GM19372 (cell line): ENCODE data around the gene CDHR1.

Experiments used
- ATAC-seq: cut with Tn5 transposase; IDR thresholded peaks from one replicate; pipeline ENCODE4 v1.9.1; 2021; ENCODE audit warnings: mild to moderate bottlenecking, low read depth, moderate library complexity; ENCODE audit not compliant: unreplicated experiment

CDHR1 gene

DNA sequence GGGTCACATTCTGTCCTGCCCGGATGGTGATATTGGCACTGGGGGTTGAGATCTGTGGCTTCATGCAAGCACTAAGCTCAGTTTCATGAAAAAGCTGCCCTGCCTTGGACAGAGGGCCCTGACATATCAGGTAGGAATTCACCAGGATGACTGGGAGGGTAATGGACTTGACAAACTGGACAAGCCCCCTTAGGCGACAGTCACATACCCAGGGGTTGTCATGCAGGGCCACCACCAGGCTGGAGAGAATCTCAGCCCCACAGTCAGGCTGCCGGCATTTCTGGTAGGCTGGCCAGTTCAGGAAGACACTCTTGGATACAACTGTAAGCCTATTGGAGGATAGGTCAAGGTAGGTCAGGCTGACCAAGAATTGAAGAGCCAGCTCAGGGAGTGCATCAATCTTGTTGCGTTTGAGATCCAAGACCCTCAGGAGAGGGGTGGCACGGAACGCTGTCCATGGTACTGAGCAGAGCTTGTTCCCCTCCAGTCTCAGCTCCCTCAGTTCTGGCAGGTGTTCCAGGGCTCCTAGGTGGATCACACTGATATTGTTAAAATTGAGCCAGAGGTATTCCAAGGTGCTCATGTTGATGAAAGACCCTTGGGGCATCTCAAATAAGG lies 30.2 kb downstream of the CDHR1 start:
- ATAC-seq: no peak

DNA sequence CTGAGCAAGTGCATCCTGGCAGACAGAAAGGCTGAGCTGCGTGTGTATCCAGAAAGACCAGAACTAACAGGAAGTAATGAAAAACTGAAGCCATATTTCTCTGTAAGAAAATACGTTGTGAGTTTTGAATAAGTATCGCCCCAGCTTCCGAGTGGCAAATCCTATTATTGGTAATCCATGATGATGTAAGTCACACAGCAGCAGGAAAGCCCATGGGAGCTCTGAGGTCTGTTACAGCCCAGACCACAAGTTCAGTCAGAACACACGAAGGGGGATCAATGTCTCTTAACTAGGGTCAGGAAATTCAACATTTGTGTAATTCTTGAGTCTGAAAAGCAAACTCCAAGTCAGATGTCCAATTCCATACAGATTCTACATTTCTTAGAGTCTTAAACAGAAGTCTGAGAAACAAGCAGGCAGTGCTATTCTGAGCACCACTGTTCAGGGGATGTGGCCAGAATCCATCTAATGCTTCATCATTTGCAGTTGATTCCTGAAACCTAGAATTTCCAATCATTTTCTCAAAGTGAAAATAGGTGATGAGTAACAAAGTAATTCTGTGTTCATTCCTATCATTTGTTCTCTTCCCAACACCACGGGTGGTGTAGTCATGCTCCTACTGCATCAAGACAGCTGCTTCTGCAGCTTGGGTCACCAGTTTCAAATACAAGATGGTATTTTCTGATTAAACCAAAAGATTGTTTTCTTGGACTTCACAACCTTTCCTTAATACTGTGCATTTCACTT lies 31.3 kb downstream of the CDHR1 start, which contains the start of gene LRIT2:
Gene LRIT2, minus strand, starts transcription at position 118 of the 747 bp plus-strand sequence. Its CDS starts 24 bp downstream, at position 94.
- ATAC-seq: no peak

DNA sequence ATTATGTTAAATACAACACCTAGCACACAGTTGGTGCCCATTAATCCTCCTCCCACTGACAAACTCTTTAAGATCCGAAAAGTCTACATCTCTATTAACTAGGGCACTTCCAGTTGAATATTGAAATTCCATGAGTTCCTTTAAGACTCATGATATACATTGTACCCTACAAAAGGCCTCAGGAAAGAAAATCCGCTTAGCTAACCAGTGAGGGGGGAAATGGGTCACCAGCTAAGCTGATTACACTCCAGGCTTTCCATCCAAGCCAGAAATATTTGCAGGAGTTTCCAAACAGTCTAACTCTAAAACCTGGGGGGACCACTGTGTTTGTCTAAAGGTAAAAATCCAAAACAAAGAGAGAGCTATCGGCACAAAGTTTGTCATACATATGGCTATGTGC lies 32.3 kb downstream of the CDHR1 start:
- no peak for ATAC-seq

DNA sequence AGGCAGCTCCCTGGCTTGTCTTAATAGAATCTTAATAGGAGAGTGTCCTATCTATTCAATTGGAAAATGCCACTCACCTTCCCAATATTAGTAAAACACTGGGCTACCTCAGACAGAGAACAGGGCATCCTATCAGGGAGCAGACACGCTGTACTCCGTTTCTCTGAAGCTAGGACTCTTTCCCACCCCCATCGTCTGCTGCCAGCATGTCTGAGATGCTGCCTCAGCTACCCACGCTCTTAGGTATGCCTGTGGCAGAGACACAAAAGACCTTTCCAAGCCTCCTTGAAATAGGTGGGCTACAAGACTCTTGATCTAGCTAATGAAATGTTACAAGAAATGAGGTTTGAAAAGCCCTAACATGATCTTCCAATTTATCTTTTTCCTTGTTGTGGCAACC lies 33.5 kb downstream of the CDHR1 start:
- no peak for ATAC-seq

DNA sequence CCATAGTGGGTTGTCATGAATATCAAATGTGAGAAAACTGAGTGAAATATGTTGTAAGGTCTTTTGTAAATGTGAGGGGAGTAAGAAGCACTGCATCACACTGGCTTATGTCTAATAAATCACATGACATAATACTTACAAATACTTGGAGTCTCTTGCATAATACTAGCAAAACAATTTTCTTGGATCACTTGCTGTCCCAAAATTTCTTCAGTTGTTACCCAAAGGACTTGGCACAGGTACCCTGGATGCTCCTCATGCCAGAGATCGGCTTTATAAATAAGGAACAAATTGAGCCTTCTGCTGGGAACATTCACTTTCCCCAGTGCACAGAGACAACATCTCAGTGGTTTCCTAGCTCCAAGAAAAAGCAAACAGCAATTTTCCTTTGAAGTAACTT lies 36.0 kb downstream of the CDHR1 start:
- ATAC-seq: no peak

DNA sequence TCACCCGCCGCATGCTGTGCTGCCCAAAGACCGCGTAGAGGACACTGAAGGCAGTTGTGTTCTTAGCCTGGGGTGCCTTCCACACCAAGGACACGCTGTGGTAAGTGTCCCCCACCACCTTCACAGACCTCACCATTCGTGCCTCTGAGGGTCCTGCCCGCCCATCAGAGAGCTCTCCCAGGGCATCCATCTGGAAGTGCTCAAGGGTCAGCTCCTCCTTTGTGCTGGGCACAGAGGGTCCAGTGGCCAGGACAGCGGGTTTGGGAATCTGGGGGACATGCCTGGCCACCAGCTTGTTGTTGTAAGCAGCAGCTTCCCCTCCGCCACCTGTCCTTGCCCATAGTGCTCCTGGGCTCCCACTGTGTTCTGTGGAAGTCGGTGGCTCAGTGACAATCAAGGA lies 38.0 kb downstream of the CDHR1 start:
- ATAC-seq: no peak

DNA sequence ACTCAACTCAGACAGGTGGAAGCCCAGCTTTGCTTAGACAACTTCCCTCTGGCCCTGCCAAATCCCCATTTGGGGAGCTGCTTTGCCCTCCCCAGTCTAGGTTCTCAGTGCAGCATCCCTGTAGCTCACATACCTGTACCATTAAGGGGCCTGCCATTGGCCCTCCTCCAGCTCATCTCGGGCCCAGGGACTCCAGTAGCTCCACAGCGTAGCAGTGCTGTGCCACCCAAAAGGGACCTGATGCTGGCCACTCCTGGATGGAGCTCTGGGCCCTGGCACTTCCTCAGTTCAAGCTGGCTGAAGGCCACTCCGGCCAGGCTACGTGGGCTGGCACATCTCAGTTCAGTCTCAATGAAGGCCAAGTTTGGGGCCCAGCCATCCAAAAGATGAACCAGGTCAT lies 39.6 kb downstream of the CDHR1 start:
- ATAC-seq: no peak

DNA sequence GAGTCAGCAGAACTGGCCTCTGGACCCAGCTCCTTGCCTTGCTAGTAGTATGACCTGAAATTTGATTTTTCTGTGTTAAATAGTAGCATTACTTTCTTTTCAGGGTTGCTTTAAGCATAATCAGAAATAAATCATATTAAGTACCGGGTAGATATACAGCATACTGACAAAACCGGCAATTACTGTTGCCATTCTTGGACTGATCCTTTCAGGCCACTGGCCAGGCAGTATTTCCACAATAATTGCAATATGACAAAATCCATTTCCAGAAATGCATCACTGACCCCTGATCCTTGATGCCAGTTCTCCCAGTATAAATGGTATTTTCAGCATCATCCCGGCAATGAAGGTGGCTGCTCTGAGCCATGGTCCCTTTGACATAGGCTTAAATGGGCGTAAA lies 40.1 kb downstream of the CDHR1 start:
- ATAC-seq: no peak

DNA sequence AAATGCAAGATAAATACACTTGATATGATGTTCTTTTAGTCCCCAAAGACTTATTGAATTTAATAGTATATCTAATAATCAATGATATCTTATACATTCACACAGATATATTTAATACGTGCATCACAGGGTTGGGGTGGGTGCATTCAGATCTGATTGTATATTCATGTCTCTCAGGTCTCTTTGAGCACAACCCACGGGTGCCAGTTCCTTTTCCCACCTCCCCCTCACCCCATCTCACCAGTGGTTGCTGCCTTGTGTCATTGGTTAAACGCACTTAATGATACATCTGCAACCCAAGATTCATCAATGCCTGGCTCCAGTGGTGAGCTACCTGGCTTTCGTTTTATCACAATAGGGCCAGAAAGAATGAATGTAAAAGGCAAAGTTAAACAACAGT lies 40.8 kb downstream of the CDHR1 start:
- no peak for ATAC-seq

DNA sequence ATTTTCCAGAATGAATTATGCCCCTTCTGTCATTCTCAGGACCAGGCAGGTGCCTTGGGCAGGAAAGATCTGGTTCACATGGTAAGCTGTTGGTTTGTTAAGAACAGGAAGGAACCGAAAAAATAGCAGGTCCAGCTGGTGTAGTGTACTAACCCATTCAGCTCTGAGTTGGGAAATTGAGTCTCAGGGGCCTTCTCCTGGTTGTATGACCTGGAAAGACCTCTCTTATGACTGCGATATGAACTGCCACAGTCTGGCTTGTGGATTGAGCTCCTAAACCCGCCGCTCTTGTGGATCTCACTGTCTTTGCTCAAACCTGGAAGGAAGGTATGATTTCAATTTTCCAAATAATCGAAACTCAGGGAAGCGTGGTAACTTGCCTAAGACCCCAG lies 42.5 kb downstream of the CDHR1 start:
- no peak for ATAC-seq

DNA sequence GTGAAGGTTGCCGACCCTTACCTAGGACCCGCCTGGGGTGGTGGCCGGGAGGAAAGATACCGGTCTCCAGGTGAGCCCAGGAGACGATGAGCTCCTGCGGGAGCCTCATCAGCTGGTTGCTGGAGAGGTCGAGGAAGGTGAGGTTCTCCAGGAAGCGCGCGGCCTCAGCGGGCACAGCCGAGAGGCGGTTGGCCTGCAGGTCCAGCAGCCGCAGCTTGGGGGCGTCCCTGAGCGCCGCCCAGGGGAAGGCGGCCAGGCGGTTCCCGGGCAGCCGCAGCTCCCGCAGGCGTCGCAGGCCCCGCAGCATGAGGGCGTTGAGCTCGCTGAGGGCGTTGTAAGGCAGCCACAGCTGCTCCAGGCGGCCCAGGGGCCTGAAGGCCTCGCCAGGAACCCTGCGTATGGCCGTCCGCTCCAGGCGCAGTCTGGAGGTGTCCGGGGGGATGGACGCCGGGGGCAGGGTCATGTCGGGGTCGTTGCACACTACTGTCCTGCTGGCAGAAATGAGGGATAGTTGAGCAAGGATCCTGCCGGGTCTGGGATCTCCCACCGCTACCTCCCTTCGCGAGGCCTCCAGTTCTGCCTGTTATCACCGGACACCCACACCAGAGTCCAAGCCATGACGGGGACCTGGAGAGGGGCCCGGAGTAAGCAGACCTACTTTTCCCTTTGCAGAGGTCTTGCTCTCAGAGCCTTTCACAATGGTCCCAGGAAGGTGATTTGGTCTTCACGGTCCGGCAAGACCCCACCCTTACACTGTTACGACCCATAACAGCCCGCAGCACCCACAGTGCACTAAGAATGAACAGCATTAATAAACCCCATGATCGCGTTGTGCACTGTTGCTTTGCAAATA lies 43.1 kb downstream of the CDHR1 start:
- no peak for ATAC-seq

DNA sequence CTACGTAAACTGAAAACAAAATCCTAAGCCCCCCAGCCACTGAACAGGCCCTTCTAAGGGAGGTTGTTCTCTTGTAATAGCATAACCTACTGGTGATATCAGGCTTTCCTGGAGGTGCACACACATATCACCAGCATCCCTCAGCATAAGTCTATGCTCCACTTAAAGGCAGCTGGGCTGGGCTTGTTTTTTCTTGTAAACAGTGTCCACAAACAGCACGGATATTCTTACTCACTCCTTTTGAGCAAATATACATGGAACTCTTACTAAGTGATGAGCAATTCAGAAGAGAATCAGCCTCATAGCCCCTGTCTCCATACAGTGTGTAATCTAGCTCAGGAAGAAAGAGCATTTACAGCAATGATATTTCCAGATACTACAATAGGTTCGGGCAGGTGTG lies 44.6 kb downstream of the CDHR1 start:
- no peak for ATAC-seq

DNA sequence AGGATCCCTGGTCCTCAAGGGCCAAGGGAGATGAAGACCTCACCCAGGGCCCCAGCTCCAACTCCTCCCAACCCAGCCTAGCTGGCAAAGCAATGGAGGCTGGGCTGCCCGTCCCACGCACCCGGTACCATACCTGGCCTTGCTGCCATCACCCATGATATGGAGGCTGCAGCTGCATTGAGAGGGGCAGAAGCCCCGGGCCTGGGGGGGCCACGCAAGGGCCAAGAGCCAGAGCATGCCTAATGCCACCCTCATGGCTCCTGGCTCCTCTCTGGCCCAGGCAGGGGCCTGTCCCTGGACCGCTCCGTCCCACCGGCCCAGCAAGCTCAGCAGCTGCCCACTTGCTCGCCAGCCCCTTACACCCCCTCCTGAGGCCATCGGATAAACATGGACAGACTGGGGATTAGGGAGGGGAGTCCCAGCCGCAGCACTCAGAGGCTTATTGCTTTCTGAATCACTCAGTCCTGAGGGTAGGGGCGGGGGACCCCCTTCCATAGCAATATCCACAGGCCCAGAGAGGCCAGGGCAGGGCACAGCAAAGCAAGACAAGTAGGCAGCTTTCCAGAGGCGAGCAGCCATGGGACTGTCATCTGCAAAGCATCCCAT lies 47.0 kb downstream of the CDHR1 start, which contains the start of gene LRIT1:
Gene LRIT1, minus strand, starts transcription at position 362 of the 606 bp plus-strand sequence. Its CDS starts 107 bp downstream, at position 255.
- ATAC-seq: no peak

DNA sequence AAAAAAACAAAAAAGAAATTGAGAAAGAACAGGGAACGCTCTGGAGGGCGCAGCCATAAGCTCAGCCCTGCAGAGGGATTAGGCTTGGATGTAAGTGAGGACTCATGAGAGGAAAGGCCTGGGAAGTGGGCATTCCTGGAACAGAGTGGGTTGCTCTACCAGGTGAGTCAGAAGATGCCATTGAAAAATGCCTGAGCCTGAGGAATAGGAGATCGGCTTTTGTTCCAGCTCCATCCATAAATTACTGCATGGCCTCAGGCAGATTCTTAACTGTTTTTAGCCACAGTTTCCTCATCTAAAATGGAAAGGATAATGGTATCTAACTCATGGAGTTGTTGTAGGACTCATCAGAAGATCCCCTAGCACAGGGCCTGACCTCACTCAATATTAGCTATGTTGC lies 49.4 kb downstream of the CDHR1 start:
- ATAC-seq: no peak

DNA sequence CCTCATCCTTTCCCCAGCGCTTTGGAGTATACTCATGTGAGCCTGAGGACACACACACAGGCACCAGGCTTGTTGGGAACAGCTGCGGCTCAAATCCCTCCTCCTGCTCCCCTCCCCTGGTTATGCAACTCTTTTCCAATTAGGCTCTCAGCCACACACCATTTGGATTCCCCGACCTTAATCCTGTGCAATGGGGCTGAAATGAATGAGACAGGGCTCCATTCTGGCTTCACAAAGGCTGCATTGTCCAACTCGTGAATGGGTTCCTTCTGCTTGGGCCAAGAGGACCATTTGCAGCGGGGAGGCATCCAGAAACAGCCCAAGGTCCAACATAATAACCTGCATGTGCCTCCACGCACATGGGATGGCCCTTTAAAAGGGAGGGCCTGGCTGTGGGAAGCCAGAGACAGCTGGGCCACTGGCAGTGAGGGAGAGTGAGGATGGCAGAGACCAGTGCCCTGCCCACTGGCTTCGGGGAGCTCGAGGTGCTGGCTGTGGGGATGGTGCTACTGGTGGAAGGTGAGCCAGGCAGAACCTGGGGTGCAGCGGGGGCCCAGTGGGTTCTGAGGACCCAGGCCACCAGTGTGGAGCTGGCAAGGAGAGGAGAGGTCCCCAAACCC lies 50.4 kb downstream of the CDHR1 start, which contains the start of gene RGR:
Gene RGR, plus strand, starts transcription at position 403 of the 620 bp plus-strand sequence. Its CDS starts 38 bp downstream, at position 441.
- no peak for ATAC-seq

DNA sequence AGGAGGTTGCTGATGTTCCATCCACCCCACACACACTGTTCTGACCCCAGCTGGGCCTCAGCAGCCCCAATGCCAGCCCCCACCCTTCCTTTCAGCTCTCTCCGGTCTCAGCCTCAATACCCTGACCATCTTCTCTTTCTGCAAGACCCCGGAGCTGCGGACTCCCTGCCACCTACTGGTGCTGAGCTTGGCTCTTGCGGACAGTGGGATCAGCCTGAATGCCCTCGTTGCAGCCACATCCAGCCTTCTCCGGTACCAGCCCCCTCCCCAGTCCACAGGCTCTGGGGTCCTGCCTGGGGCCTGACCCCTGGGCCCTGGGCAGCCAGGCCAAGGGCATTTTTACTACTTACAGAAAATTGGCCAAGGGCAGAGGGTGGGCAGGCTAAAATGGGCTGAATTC lies 53.2 kb downstream of the CDHR1 start:
- no peak for ATAC-seq

DNA sequence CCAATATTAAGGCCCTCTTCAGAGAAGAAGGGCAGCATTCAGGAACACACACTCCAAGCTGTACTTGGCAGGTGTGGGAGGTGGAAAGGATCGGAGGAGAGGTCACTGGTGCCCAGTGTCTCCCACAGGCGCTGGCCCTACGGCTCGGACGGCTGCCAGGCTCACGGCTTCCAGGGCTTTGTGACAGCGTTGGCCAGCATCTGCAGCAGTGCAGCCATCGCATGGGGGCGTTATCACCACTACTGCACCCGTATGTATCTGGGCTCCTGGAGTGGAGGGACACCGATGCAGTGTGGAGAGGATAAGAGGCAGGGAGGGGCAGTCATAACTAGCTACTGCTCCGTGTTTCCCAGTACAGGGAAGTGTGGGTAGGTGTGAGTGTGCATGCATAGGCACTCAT lies 54.5 kb downstream of the CDHR1 start:
- ATAC-seq: no peak

DNA sequence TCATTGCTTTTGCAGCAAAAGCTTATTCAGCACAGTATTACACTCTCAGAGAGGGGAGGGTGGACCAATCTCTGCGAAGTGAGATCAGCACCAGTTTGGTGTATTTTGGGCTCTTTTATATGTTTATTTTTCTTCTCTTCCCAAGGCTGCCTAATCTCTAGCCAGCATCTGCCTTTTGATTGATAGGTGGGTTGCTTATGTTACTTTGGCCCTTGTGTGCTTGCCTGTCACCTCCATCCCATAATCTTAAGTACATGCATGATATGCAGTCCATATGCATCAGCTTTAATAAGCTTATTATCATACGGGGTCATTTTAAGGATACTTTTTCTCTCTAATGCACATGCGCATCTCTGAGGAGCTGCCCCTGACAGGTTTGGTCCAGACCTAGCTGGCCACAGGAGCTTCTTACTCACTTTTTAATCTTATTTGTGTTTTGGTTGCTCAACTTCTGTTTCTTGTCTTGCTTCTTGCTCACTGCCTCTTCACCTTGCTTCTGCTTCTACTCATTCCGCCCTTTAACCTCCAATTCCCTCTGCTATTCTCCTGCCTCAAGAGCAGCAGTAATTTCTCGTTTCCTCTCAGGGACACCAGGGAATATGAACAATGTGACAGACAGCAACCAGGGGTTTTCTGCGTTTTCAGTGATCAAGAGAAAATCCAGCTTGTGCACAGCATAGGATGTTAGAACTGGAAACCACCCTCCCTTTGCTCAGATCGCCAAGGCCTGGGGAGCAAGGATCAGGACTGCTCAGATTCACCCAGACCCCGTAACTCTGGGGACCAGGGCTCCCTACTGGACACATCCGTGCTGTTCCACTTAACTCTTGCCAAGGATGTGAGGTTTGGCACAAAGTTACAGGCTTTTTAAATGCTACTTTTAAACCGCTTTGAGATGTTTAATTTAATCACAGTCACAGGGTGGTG lies 60.5 kb downstream of the CDHR1 start:
- ATAC-seq: no peak
